Keratinocyte (primary cell): Measurements from ENCODE around the gene CPN2. TPM values are rescaled to one million over a fixed set of nuclear protein-coding genes. Genes with fewer than 3 reads are reported as not detected.

Experiments
- DNase-seq: peaks from one replicate; pipeline ENCODE4 v3.0.0-alpha.2; 2011; ENCODE audit warnings: low read depth, missing footprints, low spot score
- FAIRE-seq: peaks from 2 replicates; lab custom pipeline; 2011; peaks lifted over from hg19 to GRCh38; lab: Jason Lieb, UNC
- H2AFZ ChIP-seq: 2 replicates; pipeline ENCODE4 v1.6.0; 2012; ENCODE audit warnings: low read length, control low read depth, inconsistent platforms; ENCODE audit not compliant: control insufficient read depth
- H3K27ac ChIP-seq: 2 replicates; pipeline ENCODE4 v1.5.1; 2011; ENCODE audit warnings: low read length; ENCODE audit not compliant: control insufficient read depth, insufficient read depth
- H3K27me3 ChIP-seq: 3 replicates; pipeline ENCODE4 v1.6.0; 2011; ENCODE audit warnings: low read length; ENCODE audit not compliant: control insufficient read depth, insufficient read depth; ENCODE audit errors: extremely low read depth
- H3K36me3 ChIP-seq, 2 experiments: 2 replicates in 1 of 2; 3 replicates in 1 of 2; pipeline ENCODE4 v1.5.1; 2011; ENCODE audit warnings: low read length in 2 of 2, mild to moderate bottlenecking in 1 of 2; ENCODE audit not compliant: control insufficient read depth in 2 of 2, insufficient read depth in 2 of 2; ENCODE audit errors: extremely low read depth in 1 of 2
- H3K4me1 ChIP-seq: 3 replicates; pipeline ENCODE4 v1.5.1; 2011; ENCODE audit warnings: low read length; ENCODE audit not compliant: control insufficient read depth, insufficient read depth; ENCODE audit errors: extremely low read depth
- H3K4me2 ChIP-seq: 3 replicates; pipeline ENCODE4 v1.6.0; 2011; ENCODE audit warnings: low read depth, low read length; ENCODE audit not compliant: control insufficient read depth, insufficient read depth; ENCODE audit errors: extremely low read depth
- H3K4me3 ChIP-seq, 3 experiments: fragments of 200-600 bp in 1 of 3; sonication (generic) in 1 of 3; 2 replicates in 2 of 3; 3 replicates in 1 of 3; pipeline ENCODE4 v1.5.1; 2011 to 2016; ENCODE audit warnings: low read length in 3 of 3, mild to moderate bottlenecking in 3 of 3, control low read depth in 2 of 3, inconsistent platforms in 1 of 3, low read depth in 1 of 3, mixed read lengths in 1 of 3, mixed run types in 1 of 3, moderate library complexity in 1 of 3; ENCODE audit not compliant: control insufficient read depth in 2 of 3, insufficient read depth in 2 of 3; ENCODE audit errors: extremely low read depth in 1 of 3
- H3K79me2 ChIP-seq: 2 replicates; pipeline ENCODE4 v1.6.0; 2012; ENCODE audit warnings: low read length; ENCODE audit not compliant: control insufficient read depth, insufficient read depth
- H3K9ac ChIP-seq: 3 replicates; pipeline ENCODE4 v1.6.0; 2011; ENCODE audit warnings: low read length; ENCODE audit not compliant: control insufficient read depth, insufficient read depth; ENCODE audit errors: extremely low read depth
- H3K9me1 ChIP-seq: 3 replicates; pipeline ENCODE4 v1.6.0; 2011; ENCODE audit warnings: low read length; ENCODE audit not compliant: control insufficient read depth, insufficient read depth; ENCODE audit errors: extremely low read depth
- H3K9me3 ChIP-seq: 2 replicates; pipeline ENCODE4 v1.5.1; 2012; ENCODE audit warnings: low read depth, low read length; ENCODE audit not compliant: control insufficient read depth
- H4K20me1 ChIP-seq: 3 replicates; pipeline ENCODE4 v1.6.0; 2011; ENCODE audit warnings: low read length; ENCODE audit not compliant: control insufficient read depth, insufficient read depth; ENCODE audit errors: extremely low read depth
- EZH2 ChIP-seq: IDR thresholded peaks from one replicate; pipeline ENCODE4 v1.6.1; 2012; ENCODE audit warnings: inconsistent platforms, mild to moderate bottlenecking, low read length, moderate library complexity
- dilution Hi-C: fragments of 300-500 bp; cut with MboI; formaldehyde crosslinking; loops from one replicate; pipeline ENCODE4 v1.7.0; 2020; ENCODE audit warnings: low sequenced_read_pairs; ENCODE audit not compliant: extremely low pct_ligation_motif_present
- polyA plus RNA-seq, 5 experiments: library from polyadenylated mRNA; depleted of rRNA in 3 of 5; stranded (reverse) in 3 of 5; stranded (forward) in 1 of 5; unstranded in 1 of 5; fragments of >200 nt; gene quantifications; 1 replicate in 1 of 5; 2 replicates in 3 of 5; 3 replicates in 1 of 5; pipeline versions ENCODE4 v1.2.1 to v1.2.3, GENCODE V29; 2011 to 2012; ENCODE audit warnings: missing spikeins in 2 of 5, low read depth in 1 of 5, low replicate concordance in 1 of 5
- TF ChIP-seq, protein P1 (sequence below), 3 experiments: IDR thresholded peaks in 1 of 3; conservative IDR thresholded peaks in 1 of 3; optimal IDR thresholded peaks in 1 of 3; 2 replicates in 2 of 3; 3 replicates in 1 of 3; pipeline versions ENCODE3 to v1.5.1; 2011; ENCODE audit warnings: low read length in 3 of 3, mild to moderate bottlenecking in 3 of 3, moderate library complexity in 2 of 3, control low read depth in 1 of 3, inconsistent platforms in 1 of 3; ENCODE audit not compliant: insufficient read depth in 2 of 3; ENCODE audit errors: extremely low read depth in 1 of 3

CPN2 gene
- polyA plus RNA-seq, 1 donor (not counting 4 experiments of a cell fraction or from before 2014, with no cell fraction given) = not detected

DNA sequence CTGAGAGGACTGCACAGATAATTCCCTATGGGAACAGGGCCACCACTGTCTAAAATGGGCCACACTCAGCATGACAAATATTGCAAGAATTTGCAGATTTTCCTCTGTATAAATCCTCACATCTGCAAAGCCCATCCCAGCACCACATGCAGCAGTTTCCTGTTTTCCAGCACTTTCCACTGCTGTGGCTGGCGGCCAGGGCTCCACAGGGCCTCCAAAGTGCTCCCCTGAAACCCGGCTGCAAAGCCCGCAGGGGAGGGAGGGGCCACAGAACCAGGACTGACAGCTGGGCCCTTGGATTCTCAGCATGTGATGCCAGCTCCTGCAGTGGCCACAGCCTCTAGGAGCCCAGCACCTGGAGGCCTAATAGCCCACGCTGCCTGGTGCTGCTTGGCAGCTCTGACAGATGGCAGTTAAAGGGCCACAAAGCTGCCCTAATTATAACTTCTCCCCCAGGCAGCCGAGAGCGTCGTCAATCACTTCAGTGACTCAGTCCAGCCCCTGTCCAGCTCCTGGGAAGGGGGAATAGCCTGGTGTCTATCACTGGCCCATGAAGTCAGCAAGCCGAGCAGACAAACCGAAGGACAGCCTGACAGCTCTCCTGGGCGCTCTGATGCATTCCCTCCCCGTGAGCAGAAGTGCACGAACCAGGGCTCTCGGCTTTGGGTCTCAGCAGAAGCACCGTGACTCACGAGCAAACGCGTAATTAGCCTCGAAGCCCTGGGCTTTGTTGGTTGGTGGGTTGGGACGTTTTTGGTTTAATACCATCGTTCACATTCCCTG is 13.7 kb upstream of the CPN2 start:
- DNase-seq = no peak
- Histone ChIP-seq H3K4me1 (no peaks in the 10 kb centered on the region), H3K79me2 (no peaks in the 10 kb centered on the region), H3K9ac (no peak overlapping the region), H3K4me3 (no peak overlapping the region), H4K20me1 (no peaks in the 10 kb centered on the region), H2AFZ (no peak overlapping the region), H3K36me3 (no peaks in the 10 kb centered on the region), H3K9me1 (no peaks in the 10 kb centered on the region), H3K4me2 (no peak overlapping the region), H3K27ac (no peak overlapping the region), H3K9me3 (no peaks in the 10 kb centered on the region), H3K27me3 (peaks cover 41% of the 10 kb centered on the region)
- no peak for TF ChIP-seq EZH2
- TF ChIP-seq, protein P1, sequence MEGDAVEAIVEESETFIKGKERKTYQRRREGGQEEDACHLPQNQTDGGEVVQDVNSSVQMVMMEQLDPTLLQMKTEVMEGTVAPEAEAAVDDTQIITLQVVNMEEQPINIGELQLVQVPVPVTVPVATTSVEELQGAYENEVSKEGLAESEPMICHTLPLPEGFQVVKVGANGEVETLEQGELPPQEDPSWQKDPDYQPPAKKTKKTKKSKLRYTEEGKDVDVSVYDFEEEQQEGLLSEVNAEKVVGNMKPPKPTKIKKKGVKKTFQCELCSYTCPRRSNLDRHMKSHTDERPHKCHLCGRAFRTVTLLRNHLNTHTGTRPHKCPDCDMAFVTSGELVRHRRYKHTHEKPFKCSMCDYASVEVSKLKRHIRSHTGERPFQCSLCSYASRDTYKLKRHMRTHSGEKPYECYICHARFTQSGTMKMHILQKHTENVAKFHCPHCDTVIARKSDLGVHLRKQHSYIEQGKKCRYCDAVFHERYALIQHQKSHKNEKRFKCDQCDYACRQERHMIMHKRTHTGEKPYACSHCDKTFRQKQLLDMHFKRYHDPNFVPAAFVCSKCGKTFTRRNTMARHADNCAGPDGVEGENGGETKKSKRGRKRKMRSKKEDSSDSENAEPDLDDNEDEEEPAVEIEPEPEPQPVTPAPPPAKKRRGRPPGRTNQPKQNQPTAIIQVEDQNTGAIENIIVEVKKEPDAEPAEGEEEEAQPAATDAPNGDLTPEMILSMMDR (optimal IDR thresholded peaks at IDR 0.05 in 1 of 3, IDR thresholded peaks at IDR 0.05 in 1 of 3, conservative IDR thresholded peaks at IDR 0.05 in 1 of 3; ENCODE audit: extremely low read depth in 1 of 3, insufficient read depth in 2 of 3, low read length in 3 of 3) = no peak
- FAIRE-seq = no peak
- dilution Hi-C loops = no loop called here

DNA sequence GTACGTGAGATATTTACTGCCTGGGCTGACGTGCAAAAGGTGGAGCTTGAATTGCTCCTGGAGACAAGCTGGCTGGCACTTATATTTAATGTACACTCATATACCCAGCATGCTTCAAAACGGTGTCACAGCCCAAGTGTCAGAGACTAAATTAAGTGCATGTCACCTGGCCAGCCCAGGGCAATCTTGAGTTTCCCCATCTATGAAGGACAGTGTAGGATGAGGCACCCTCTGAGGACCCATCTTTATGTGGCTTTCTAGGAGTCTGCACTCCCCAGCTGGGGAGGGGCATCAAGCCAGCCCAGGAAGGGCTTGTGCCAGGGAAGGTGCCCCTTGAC is 13.2 kb upstream of the CPN2 start:
- Histone ChIP-seq H3K4me2 (no peak overlapping the region), H2AFZ (no peak overlapping the region), H3K79me2 (no peaks in the 10 kb centered on the region), H3K27me3 (peaks cover 38% of the 10 kb centered on the region), H3K9me1 (no peaks in the 10 kb centered on the region), H3K4me1 (no peaks in the 10 kb centered on the region), H3K9me3 (no peaks in the 10 kb centered on the region), H3K27ac (no peak overlapping the region), H4K20me1 (no peaks in the 10 kb centered on the region), H3K4me3 (no peak overlapping the region), H3K9ac (no peak overlapping the region), H3K36me3 (no peaks in the 10 kb centered on the region)
- DNase-seq (no peak), FAIRE-seq (no peak)
- dilution Hi-C loops = no loop called here
- no peak for TF ChIP-seq EZH2
- TF ChIP-seq, protein P1 (optimal IDR thresholded peaks at IDR 0.05 in 1 of 3, IDR thresholded peaks at IDR 0.05 in 1 of 3, conservative IDR thresholded peaks at IDR 0.05 in 1 of 3; ENCODE audit: extremely low read depth in 1 of 3, insufficient read depth in 2 of 3, low read length in 3 of 3) = no peak
